A549 treated with CpdA at 1 μM for 4 hours (cell line): Measurements from ENCODE around the gene FAM90A1. TPM values are rescaled to one million over a fixed set of nuclear protein-coding genes. Genes with fewer than 3 reads are reported as not detected.

Experiments
- total RNA-seq: library from RNA; stranded (reverse); fragments of 200-300 nt; extraction: Qiagen RNA extraction; gene quantifications from 5 replicates; pipeline ENCODE4 v1.2.3, GENCODE V29; 2022; ENCODE audit warnings: low read depth

Gene FAM90A1
- total RNA-seq, result 0.06 to 0.14 TPM (median 0.09 TPM) in 4 of 5 replicates, not detected in the other

GRCh38 chr12:8226992-8227731 lies at the start of gene FAM90A1:
FAM90A1 (minus strand) TSS chr12:8227618; CDS start chr12:8224832, 2,786 bp downstream.

Other genes starting within 250 kb of the FAM90A1 start
- 7.7 to 10.4 TPM (median 10.2 TPM) in 5 replicates for gene FOXJ2, start 194.9 kb downstream of the FAM90A1 start, total RNA-seq
- not detected in 5 replicates for gene C3AR1, start 161.3 kb downstream of the FAM90A1 start, total RNA-seq
- gene NECAP1, start 145.3 kb downstream of the FAM90A1 start, total RNA-seq, result 12.7 to 24.7 TPM (median 13.9 TPM) in 5 replicates
- 0.10 TPM in 1 of 5 replicates, not detected in the others for gene CLEC4A, start 104.0 kb downstream of the FAM90A1 start, total RNA-seq
- not detected in 5 replicates for gene ZNF705A, start 70.6 kb downstream of the FAM90A1 start, total RNA-seq
- not detected in 5 replicates for gene CLEC6A, start 228.3 kb upstream of the FAM90A1 start, total RNA-seq